ENCODE measurements around the gene TMEM81.
A peak's percentile ranks its signal among the peaks of the same experiment; 100 is the strongest.

The TMEM81 gene

GRCh38 chr1:205075642-205076155 is 8.6 kb downstream of the TMEM81 start:
- no peak for DNase-seq

- DNase-seq: no peak
These were observed 9.7 kb downstream of the TMEM81 start for GRCh38 chr1:205074513-205074912.

GRCh38 chr1:205074084-205074483 is 10.2 kb downstream of the TMEM81 start:
- DNase-seq: no peak

DNA sequence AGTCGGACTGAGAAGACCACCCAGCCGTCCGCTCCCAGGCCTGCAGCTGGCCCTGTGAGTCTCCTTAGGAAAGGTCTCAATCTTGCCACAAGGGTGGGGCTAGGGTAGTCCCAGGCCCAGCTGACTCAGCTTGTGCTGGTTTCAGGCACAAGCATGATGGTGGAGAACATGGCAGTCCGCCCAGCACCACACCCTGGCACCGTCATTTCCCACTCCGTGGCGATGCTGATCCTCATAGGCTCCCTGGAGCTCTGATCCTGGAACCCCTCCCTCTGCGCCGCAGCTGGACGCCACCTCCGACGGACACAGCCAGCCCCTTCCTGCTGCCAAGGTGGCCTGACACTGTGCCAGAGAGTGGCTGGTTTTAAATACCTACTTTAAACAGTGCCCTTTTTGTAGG is 10.7 kb downstream of the TMEM81 start:
- DNase-seq: no peak

DNA sequence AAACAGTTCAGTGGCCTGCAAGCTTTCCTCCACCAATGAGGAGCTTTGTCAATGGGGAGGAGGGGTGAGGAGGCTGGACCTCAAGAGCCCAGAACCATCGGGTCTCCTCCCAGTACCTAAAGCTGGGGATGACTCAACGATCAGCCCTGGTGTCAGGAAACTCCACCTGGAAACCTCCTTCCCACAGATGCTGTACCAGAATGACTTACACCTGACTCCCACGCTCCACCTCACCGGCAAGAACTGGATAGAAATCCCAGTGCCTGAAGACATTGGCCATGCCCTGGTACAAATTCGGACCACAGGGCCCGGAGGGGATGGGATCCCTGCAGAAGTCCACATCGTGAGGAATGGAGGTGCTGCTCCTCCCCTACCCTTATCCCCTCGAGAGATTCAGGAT is 11.4 kb downstream of the TMEM81 start:
- DNase-seq: no peak

DNA sequence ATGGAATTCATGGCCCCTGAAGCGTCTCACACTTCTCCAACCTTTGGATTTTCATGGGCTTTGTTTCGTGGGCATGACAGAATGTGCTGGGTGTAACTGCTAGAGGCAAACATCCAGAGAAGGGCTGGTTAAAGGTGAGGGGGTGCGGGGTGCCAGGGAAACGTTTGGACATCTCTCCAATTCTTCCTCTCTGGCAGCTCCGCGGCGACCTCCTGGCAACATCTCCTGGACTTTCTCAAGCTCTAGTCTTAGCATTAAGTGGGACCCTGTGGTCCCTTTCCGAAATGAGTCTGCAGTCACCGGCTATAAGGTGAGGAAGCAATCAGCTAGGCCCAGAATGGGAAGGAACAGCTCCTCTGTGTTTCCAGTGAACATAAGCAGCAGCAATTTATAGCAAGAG is 12.0 kb downstream of the TMEM81 start:
- no peak for DNase-seq

DNA sequence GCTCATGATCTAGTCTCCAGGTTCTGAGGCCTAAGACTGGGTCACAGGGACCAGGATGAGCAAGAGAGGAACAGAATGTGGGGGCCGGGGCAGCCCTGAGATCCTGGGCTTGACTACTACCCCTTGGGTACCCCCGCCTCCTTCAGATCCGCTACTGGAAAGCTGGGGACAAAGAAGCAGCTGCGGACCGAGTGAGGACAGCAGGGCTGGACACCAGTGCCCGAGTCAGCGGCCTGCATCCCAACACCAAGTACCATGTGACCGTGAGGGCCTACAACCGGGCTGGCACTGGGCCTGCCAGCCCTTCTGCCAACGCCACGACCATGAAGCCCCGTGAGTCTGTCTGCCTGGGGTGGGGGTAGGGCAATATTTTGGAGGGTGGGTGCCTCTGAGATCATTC is 12.5 kb downstream of the TMEM81 start:
- no peak for DNase-seq

DNA sequence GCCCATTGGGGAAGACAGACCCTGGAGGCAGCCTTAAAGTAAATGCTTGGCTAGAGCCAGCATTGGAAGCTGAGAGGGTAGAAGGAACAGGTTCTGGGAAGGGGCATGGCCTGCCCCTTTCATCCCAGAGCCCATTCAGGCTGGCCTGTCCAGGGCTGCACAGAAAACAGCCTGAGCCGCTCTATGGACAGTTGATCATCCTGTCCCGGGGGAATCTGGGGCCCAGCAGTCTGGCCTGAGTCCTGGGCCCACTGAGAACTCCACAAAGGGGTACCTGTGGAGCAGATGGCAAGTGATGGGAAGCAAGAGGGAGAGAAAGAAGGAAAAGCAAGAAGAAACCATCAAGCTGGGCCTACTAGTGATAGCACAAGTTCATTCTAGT is 13.2 kb downstream of the TMEM81 start:
- DNase-seq: no peak

- DNase-seq: no peak
These were observed 14.7 kb downstream of the TMEM81 start for GRCh38 chr1:205069371-205070125.

- DNase-seq: no peak
These were observed 15.7 kb downstream of the TMEM81 start for GRCh38 chr1:205068457-205069040.

- DNase-seq: no peak
These were observed 16.3 kb downstream of the TMEM81 start for GRCh38 chr1:205068001-205068400.

DNA sequence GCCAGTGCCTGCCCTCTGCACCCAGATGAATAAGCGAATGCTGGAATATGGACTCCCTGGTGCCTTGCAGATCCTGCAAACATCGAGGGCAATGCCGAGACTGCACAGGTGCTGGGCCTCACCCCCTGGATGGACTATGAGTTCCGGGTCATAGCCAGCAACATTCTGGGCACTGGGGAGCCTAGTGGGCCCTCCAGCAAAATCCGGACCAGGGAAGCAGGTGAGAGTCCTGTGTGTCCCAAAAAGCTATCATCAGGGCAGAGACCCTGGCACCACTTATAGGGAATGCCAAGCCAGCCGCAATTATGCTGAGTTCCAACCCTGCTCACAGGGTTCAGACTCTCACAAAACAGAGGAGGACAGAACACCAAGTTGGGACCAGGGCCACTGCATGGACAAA is 17.2 kb downstream of the TMEM81 start:
- DNase-seq: no peak

- no peak for DNase-seq
These were observed 18.0 kb downstream of the TMEM81 start for GRCh38 chr1:205066141-205066818.

GRCh38 chr1:205065666-205066065 is 18.6 kb downstream of the TMEM81 start:
- no peak for DNase-seq

DNA sequence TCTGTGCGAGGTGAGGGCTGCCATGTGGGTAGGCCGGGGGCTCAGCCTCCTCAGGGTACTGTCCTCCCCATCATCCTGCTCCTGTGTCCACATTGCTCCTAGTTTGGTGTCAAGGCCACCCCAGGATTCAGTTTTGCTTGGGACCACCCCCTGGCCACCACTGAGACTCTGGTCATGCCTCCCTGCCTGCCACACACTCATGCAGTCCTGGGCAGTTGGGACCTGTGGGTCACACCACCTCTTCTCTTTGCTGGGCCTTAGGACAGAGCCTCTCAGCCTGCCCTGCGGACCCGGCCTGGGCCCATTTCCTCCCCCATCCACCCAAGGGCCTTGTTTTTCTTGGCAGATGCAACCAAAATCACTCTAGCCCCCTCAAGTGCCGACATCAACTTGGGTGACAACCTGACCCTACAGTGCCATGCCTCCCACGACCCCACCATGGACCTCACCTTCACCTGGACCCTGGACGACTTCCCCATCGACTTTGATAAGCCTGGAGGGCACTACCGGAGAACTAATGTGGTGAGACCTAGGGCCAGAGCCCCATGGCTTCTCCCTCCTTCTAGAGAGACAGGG is 19.4 kb downstream of the TMEM81 start:
- no peak for DNase-seq

DNA sequence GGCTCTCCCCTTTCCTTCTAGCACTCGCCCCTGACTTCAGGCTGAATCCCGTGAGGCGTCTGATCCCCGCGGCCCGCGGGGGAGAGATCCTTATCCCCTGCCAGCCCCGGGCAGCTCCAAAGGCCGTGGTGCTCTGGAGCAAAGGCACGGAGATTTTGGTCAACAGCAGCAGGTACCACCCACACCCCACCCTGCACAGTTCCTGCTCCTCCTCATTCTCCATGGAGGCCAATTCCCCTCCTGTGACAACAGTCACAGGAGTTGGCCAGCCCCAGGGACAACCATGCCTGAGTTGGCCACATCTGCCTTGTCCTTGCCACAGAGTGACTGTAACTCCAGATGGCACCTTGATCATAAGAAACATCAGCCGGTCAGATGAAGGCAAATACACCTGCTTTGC is 20.0 kb downstream of the TMEM81 start:
- DNase-seq: no peak

DNA sequence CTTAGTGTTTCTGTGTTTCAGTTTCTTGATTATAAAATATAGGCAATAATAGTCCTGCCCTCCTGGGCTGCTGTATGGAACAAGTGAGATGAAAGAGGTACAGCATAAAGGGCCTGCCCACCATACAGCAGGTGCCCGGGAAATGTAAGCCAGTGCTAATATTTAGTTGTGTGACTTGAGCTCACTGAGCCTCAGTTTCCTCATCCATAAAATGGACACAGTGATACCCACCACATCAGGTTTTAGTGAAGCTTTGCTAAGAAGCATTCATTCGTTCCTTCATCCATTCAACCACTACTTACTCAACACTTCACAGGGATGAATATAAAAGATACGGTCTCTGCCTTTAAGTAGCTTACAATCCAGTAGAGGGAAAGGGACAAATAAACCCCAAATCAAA is 21.4 kb downstream of the TMEM81 start:
- no peak for DNase-seq

GRCh38 chr1:205062319-205062718 is 21.9 kb downstream of the TMEM81 start:
- no peak for DNase-seq

DNA sequence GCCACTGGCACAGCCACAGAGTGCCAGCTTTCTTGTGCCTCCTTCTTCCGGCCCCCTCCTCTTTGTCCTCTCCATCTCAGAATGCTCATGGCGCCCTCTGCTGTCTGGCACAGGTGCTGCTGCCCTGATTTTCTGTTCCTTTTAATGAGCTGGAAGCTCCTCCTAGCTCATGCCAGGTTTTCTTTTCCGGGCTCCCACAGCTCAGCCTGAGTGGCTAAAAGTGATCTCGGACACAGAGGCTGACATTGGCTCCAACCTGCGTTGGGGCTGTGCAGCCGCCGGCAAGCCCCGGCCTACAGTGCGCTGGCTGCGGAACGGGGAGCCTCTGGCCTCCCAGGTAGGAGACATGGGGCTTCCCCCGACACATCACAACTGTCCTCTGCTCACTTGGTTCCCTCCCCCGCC is 22.6 kb downstream of the TMEM81 start:
- DNase-seq: peak in 4 of 5 donors; percentile 38 to 67 (median 48)

DNA sequence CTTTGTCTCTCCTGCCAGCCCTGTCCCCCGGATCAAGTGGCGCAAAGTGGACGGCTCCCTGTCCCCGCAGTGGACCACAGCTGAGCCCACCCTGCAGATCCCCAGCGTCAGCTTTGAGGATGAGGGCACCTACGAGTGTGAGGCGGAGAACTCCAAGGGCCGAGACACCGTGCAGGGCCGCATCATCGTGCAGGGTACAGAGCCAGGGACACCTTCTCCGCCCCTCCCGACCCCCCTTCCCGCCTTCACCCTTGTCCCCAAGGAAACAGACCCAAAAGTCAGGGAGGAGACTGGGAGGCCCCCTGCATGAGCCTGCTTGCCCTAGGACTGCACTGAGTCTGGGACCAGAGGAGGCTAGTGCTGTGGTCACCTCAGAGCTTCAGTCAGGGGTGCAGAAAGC is 23.0 kb downstream of the TMEM81 start:
- DNase-seq: no peak

DNA sequence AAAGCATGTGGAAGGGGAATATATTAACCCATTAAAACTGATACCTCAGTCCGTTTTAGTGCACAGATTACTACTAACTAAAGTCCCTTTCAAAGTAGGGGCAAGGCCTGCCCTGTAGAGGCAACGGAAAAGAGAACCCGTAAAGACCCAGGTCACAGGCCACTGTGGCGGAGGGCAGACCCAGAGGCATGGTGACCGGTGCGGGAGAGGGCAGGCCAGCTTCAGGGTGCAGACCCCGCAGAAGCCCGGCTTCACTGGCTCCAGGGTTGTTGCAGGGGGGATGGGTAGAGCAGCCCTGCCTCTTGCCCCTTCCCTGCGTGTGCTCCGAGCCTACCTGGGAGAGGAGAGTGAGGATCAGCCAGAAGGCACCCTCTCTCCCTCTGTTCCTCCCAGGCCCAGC is 23.5 kb downstream of the TMEM81 start:
- no peak for DNase-seq

DNA sequence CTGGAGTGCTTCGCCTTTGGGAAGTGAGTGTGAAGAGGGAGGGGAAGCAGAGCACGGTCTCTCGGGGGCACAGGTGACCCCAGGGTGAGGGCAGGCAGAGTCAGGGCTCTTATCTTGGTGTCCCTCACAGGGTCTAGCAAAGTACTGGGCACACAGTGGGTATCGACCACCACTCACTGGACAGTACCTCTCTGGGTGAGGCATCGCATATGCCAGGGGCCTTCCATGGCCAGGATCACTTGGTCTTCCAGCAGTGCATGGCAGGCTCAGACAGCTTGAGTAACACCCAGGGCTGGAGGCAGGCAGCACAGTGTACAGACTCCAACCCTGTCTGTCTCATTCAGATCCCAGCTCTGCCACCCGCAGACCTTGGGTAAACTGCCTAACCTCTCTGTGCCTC is 24.6 kb downstream of the TMEM81 start:
- DNase-seq: no peak

DNA sequence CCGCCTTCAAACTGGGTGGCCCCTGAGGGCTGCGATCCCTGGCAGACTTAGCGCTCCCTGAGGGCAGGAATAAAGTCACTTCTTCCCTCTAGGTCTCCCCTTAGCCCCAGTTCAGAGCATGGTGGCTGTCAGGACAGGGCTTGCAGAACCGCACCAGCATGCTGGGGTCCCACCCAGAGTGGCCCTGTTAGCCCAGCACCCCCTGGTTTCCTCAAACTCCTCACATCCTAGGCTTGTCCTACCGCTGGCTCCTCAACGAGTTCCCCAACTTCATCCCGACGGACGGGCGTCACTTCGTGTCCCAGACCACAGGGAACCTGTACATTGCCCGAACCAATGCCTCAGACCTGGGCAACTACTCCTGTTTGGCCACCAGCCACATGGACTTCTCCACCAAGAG is 25.4 kb downstream of the TMEM81 start:
- DNase-seq: no peak

All from T-helper 1 cell (primary cell).